ENCODE measurements around the gene CINP. TPM values are rescaled to one million over a fixed set of nuclear protein-coding genes. Genes with fewer than 3 reads are reported as not detected.

Gene CINP
- total and polyA plus RNA-seq, 2 of the 13 experiments (the other 11 are each of a cell fraction or from before 2014, with no cell fraction given) = 32.8 to 42.8 TPM

GRCh38 chr14:102362545-102363181 is at the start of gene CINP, which contains the start of gene TECPR2 (continued):
- TF ChIP-seq ZBTB39 (CRISPR knock-in tag; IDR thresholded peaks at IDR 0.05) = no peak
- TF ChIP-seq YEATS2 (CRISPR knock-in tag; IDR thresholded peaks at IDR 0.05; ENCODE audit: borderline replicate concordance) = peak; percentile 79
- TF ChIP-seq ZFYVE20 (CRISPR knock-in tag; IDR thresholded peaks at IDR 0.05; ENCODE audit: borderline replicate concordance, low read depth) = no peak
- TF ChIP-seq TMF1 (CRISPR knock-in tag; IDR thresholded peaks at IDR 0.05; ENCODE audit: low read depth) = no peak
- TF ChIP-seq FUBP1 (CRISPR knock-in tag; IDR thresholded peaks at IDR 0.05; ENCODE audit: borderline replicate concordance) = no peak
- no peak for TF ChIP-seq ATF3 (CRISPR knock-in tag; IDR thresholded peaks at IDR 0.05)
- TF ChIP-seq ZNF235 (CRISPR knock-in tag; IDR thresholded peaks at IDR 0.05; ENCODE audit: borderline replicate concordance) = 0 out of 2 replicates have a peak, but pooled peaks have one; percentile 23
- TF ChIP-seq ZNF143 (CRISPR knock-in tag; IDR thresholded peaks at IDR 0.05) = peak; percentile 84
- 0 out of 2 replicates have a peak, but pooled peaks have one; percentile 44 for TF ChIP-seq ZMAT3 (CRISPR knock-in tag; conservative IDR thresholded peaks at IDR 0.05)
- TF ChIP-seq ESRRA (CRISPR knock-in tag; IDR thresholded peaks at IDR 0.05; ENCODE audit: low read depth) = no peak
- no peak for TF ChIP-seq FIP1L1 (IDR thresholded peaks at IDR 0.05; ENCODE audit: borderline replicate concordance, insufficient read depth, low read depth, low read length)
- TF ChIP-seq ATF1 (CRISPR knock-in tag; IDR thresholded peaks at IDR 0.05) = peak; percentile 70; the same call in 1 of the 2 replicates
- TF ChIP-seq ZNF274 (CRISPR knock-in tag; IDR thresholded peaks at IDR 0.05) = 0 out of 2 replicates have a peak, but pooled peaks have one; percentile 7
- TF ChIP-seq DBP (CRISPR knock-in tag; IDR thresholded peaks at IDR 0.05; ENCODE audit: not compliant biosample characterization) = no peak
- no peak for TF ChIP-seq ZNF605 (CRISPR knock-in tag; IDR thresholded peaks at IDR 0.05)
- TF ChIP-seq REXO4 (CRISPR knock-in tag; IDR thresholded peaks at IDR 0.05; ENCODE audit: borderline replicate concordance) = no peak
- no peak for TF ChIP-seq PHB2 (IDR thresholded peaks at IDR 0.05; ENCODE audit: partially characterized antibody)
- TF ChIP-seq AFF4 (CRISPR knock-in tag; IDR thresholded peaks at IDR 0.05) = no peak
- no peak for TF ChIP-seq MIER3 (CRISPR knock-in tag; IDR thresholded peaks at IDR 0.05; ENCODE audit: borderline replicate concordance)
- TF ChIP-seq ZNF205 (CRISPR knock-in tag; IDR thresholded peaks at IDR 0.05) = no peak
- TF ChIP-seq ZNF670 (CRISPR knock-in tag; IDR thresholded peaks at IDR 0.05; ENCODE audit: borderline replicate concordance) = no peak
